Uterus (tissue), 2 donors: ENCODE data around the gene DNAH10.

Experiments
- POLR2A ChIP-seq, 2 donors: fragments of 450-650 bp; IDR thresholded peaks; one replicate each; pipeline ENCODE4 v1.6.1; 2016; ENCODE audit warnings: antibody characterized with exemption in 2 of 2, mild to moderate bottlenecking in 1 of 2, moderate library complexity in 1 of 2
- TF ChIP-seq, protein P1 (sequence below), 4 experiments: fragments of 200-600 bp in 2 of 4; fragments of 450-650 bp in 2 of 4; sonication (generic) in 2 of 4; IDR thresholded peaks; one replicate each; pipeline ENCODE4 v1.5.1; 2016 to 2019; ENCODE audit warnings: antibody characterized with exemption in 4 of 4, mild to moderate bottlenecking in 2 of 4, moderate library complexity in 1 of 4

DNA sequence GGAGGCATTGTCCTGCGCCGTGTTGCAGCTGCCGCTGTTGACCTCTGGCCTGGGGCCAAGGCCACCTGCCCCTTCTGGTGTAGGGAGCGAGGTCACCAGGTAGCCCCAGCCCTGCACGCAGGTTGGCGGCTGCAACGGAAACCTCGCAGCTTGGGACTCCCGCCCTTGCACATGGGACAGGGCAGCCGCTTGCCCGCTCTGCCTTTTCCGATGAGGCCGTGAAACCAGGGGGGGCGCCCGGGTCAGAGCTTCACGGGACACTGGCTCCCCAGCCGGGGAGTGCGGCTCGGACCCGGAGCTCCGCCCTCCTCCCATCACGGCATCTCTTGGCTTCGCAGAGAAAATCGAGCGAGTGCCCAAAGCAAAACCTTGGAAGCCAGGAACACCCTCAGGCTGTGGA lies 25.4 kb downstream of the DNAH10 start:
- TF ChIP-seq, protein P1, sequence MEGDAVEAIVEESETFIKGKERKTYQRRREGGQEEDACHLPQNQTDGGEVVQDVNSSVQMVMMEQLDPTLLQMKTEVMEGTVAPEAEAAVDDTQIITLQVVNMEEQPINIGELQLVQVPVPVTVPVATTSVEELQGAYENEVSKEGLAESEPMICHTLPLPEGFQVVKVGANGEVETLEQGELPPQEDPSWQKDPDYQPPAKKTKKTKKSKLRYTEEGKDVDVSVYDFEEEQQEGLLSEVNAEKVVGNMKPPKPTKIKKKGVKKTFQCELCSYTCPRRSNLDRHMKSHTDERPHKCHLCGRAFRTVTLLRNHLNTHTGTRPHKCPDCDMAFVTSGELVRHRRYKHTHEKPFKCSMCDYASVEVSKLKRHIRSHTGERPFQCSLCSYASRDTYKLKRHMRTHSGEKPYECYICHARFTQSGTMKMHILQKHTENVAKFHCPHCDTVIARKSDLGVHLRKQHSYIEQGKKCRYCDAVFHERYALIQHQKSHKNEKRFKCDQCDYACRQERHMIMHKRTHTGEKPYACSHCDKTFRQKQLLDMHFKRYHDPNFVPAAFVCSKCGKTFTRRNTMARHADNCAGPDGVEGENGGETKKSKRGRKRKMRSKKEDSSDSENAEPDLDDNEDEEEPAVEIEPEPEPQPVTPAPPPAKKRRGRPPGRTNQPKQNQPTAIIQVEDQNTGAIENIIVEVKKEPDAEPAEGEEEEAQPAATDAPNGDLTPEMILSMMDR (IDR thresholded peaks at IDR 0.05), result no peak
- no peak for TF ChIP-seq POLR2A (IDR thresholded peaks at IDR 0.05)
